KMS-11 (cell line): ENCODE data around the gene CLDN4.
"Not testable (repeated sequence)": the region's sequence is repeated elsewhere in the genome, so short reads cannot be mapped to it uniquely, and the experiment has no call there.

ENCODE experiments used
- H2AFZ ChIP-seq: fragments of 200-600 bp; sonication (generic); 2 replicates; pipeline ENCODE4 v1.6.1; 2016; ENCODE audit warnings: antibody characterized with exemption, mixed run types, low read depth
- H3K27ac ChIP-seq: fragments of 200-600 bp; sonication (generic); 2 replicates; pipeline ENCODE4 v1.6.1; 2016; ENCODE audit warnings: mild to moderate bottlenecking, mixed run types
- H3K27me3 ChIP-seq: fragments of 200-600 bp; sonication (generic); 2 replicates; pipeline ENCODE4 v1.6.1; 2017; ENCODE audit warnings: mild to moderate bottlenecking, low read depth, mixed run types, moderate library complexity; ENCODE audit not compliant: insufficient read depth
- H3K36me3 ChIP-seq: fragments of 200-600 bp; sonication (generic); 2 replicates; pipeline ENCODE4 v1.6.1; 2017; ENCODE audit warnings: mild to moderate bottlenecking, mixed run types; ENCODE audit not compliant: insufficient read depth
- H3K4me1 ChIP-seq: fragments of 200-600 bp; sonication (generic); 2 replicates; pipeline ENCODE4 v1.6.1; 2016; ENCODE audit warnings: mild to moderate bottlenecking, low read depth, mixed run types; ENCODE audit not compliant: poor library complexity, severe bottlenecking
- H3K4me2 ChIP-seq: fragments of 200-600 bp; sonication (generic); 2 replicates; pipeline ENCODE4 v1.7.0; 2016; ENCODE audit warnings: mild to moderate bottlenecking, mixed run types
- H3K4me3 ChIP-seq: fragments of 200-600 bp; sonication (generic); IDR thresholded peaks from 2 replicates; pipeline ENCODE4 v1.6.1; 2017; ENCODE audit warnings: low read depth, low read length, mixed read lengths; ENCODE audit not compliant: insufficient read depth
- H3K79me2 ChIP-seq: fragments of 200-600 bp; sonication (generic); 2 replicates; pipeline ENCODE4 v1.6.1; 2016; ENCODE audit warnings: low read depth, mixed run types; ENCODE audit not compliant: insufficient read depth
- H3K9ac ChIP-seq: fragments of 200-600 bp; sonication (generic); 2 replicates; pipeline ENCODE4 v1.6.1; 2016; ENCODE audit warnings: mild to moderate bottlenecking, mixed run types
- H4K20me1 ChIP-seq: fragments of 200-600 bp; sonication (generic); 2 replicates; pipeline ENCODE4 v1.6.1; 2016; ENCODE audit warnings: mild to moderate bottlenecking, mixed run types; ENCODE audit not compliant: insufficient read depth
- TF ChIP-seq, protein P1 (sequence below): fragments of 200-600 bp; sonication (generic); conservative IDR thresholded peaks from 2 replicates; pipeline ENCODE4 v1.6.1; 2017; ENCODE audit warnings: low read depth, mild to moderate bottlenecking, antibody characterized with exemption, low read length, moderate library complexity, mixed read lengths

The CLDN4 gene

GRCh38 chr7:73841689-73842066 is 10.9 kb downstream of the CLDN4 start:
- Histone ChIP-seq H3K27me3 (no peaks in the 10 kb centered on the region), H3K27ac (no peak overlapping the region), H3K36me3 (no peaks in the 10 kb centered on the region), H3K4me1 (peaks cover 42% of the 10 kb centered on the region), H3K79me2 (no peaks in the 10 kb centered on the region), H3K9ac (peak overlapping the region; percentile 83; the same call in 1 of the 2 replicates), H3K4me3 (peak overlapping the region; percentile 38), H3K4me2 (peak overlapping the region; percentile 80), H2AFZ (peak overlapping the region; percentile 94; the same call in 1 of the 2 replicates), H4K20me1 (no peaks in the 10 kb centered on the region)
- TF ChIP-seq, protein P1, sequence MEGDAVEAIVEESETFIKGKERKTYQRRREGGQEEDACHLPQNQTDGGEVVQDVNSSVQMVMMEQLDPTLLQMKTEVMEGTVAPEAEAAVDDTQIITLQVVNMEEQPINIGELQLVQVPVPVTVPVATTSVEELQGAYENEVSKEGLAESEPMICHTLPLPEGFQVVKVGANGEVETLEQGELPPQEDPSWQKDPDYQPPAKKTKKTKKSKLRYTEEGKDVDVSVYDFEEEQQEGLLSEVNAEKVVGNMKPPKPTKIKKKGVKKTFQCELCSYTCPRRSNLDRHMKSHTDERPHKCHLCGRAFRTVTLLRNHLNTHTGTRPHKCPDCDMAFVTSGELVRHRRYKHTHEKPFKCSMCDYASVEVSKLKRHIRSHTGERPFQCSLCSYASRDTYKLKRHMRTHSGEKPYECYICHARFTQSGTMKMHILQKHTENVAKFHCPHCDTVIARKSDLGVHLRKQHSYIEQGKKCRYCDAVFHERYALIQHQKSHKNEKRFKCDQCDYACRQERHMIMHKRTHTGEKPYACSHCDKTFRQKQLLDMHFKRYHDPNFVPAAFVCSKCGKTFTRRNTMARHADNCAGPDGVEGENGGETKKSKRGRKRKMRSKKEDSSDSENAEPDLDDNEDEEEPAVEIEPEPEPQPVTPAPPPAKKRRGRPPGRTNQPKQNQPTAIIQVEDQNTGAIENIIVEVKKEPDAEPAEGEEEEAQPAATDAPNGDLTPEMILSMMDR, result no peak

DNA sequence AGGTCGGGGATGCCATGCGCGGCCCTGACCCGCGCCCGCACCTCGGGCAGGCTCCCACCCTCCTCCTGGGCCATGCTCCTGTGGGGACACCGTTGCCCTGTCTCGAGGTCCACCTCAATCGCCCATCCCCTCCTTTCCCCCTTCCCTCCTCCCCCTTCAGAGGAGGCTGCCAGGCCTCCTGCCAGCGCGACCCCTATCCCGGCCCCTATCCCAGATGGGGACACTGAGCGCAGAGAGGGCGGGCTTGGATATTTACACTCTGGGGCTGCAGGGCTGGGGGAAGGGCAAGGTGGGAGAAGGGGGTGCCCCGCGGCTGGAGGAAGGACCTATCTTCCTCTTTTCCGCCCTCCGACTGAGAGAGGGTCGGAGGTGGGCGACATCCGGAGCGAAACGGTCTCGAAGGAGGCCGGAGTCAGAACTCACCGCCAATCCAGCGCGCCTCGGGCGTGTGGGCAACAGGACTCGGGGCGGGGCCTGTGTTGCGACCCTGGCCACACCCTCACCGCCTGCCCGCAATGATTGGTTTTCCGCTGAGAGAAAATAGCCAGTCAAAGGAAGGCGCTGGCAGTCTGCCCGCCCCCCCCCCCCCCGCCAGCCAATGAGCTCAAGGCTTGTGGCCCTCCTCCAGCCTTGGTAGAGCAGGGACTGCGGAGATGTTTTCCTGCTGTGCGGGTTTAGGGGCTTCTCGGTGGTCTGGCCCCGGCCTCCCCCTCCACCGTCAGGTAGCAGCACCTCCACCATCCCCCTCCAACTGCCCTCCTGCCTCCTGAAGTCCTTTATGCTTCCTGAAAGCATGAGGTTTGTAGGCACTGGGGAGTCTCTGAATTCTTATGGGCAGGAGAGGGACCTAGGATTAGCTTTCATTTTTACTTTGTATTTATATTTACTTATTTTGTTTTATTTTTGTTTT is 11.5 kb downstream of the CLDN4 start, which contains the start of gene METTL27:
Gene METTL27 (minus strand): TSS at position 450 of the 910 bp plus-strand sequence. CDS start 376 bp downstream, at position 74.
- Histone ChIP-seq H3K36me3 (no peaks in the 10 kb centered on the region), H4K20me1 (no peaks in the 10 kb centered on the region), H2AFZ (peak within 1 kb of the TSS; percentile 94; the same call in 1 of the 2 replicates), H3K27ac (peak within 1 kb of the TSS; percentile 40; the same call in 1 of the 2 replicates), H3K27me3 (no peaks in the 10 kb centered on the region), H3K4me1 (peaks cover 42% of the 10 kb centered on the region), H3K9ac (peak within 1 kb of the TSS; percentile 83), H3K4me2 (peak within 1 kb of the TSS; percentile 80), H3K79me2 (no peaks in the 10 kb centered on the region), H3K4me3 (peak within 1 kb of the TSS; percentile 38)
- TF ChIP-seq, protein P1, result no peak

- Histone ChIP-seq H3K27me3 (no peaks in the 10 kb centered on the region), H3K27ac (no peak overlapping the region), H3K9ac (no peak overlapping the region), H3K4me1 (peaks cover 57% of the 10 kb centered on the region), H3K79me2 (no peaks in the 10 kb centered on the region), H3K36me3 (no peaks in the 10 kb centered on the region), H3K4me2 (no peak overlapping the region; the same call in 1 of the 2 replicates), H4K20me1 (no peaks in the 10 kb centered on the region), H2AFZ (no peak overlapping the region), H3K4me3 (no peak overlapping the region)
- TF ChIP-seq, protein P1, result no peak
These were observed 13.3 kb downstream of the CLDN4 start for GRCh38 chr7:73844131-73844547.

GRCh38 chr7:73844848-73845460 is 14.2 kb downstream of the CLDN4 start:
- TF ChIP-seq, protein P1, result no peak
- H3K9ac ChIP-seq, result 0 out of 2 replicates have a peak overlapping the region, but pooled peaks have one; percentile 31
- H4K20me1 ChIP-seq, result no peaks in the 10 kb centered on the region
- no peaks in the 10 kb centered on the region for H3K79me2 ChIP-seq
- H3K27ac ChIP-seq, result peak overlapping the region; percentile 59
- H3K4me1 ChIP-seq, result peaks cover 65% of the 10 kb centered on the region
- H3K27me3 ChIP-seq, result no peaks in the 10 kb centered on the region
- no peak overlapping the region for H3K4me3 ChIP-seq
- no peaks in the 10 kb centered on the region for H3K36me3 ChIP-seq
- H2AFZ ChIP-seq, result no peak overlapping the region
- peak overlapping the region; percentile 61 for H3K4me2 ChIP-seq

DNA sequence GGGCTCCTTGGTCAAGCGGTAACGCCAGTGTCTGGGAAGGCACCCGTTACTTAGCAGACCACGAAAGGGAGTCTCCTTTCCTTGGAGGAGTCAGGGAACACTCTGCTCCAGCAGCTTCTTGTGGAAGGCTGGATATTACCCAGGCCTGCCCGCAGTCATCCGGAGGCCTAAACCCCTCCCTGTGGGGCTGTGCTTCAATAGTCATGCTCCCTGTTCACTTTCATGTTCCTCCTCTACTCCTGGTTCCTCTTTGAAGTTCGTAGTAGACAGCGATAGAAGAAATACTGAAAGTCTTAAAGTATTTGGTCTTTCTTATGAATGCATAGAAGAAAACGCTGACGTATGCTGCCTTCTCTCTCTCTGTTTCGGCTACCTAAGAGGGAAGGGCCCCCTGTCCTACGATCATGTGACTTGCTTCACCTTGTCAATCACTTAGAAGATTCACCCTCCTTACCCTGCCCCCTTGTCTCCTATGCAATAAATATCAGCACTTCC is 15.0 kb downstream of the CLDN4 start:
- peak overlapping the region; percentile 61 for H3K4me2 ChIP-seq
- peak overlapping the region; percentile 42 for H2AFZ ChIP-seq
- H3K27ac ChIP-seq, result peak overlapping the region; percentile 59
- H3K79me2 ChIP-seq, H3K4me3 ChIP-seq, H4K20me1 ChIP-seq, H3K36me3 ChIP-seq, H3K27me3 ChIP-seq: not testable (repeated sequence)
- peak overlapping the region; percentile 31; the same call in 1 of the 2 replicates for H3K9ac ChIP-seq
- H3K4me1 ChIP-seq, result peaks cover 73% of the 10 kb centered on the region
